WERI-Rb-1 (cell line): ENCODE results near the gene ROR2.

Source experiments
- DNase-seq: peaks from one replicate; pipeline ENCODE4 v3.0.0-alpha.2; 2020
- H3K27ac ChIP-seq: fragments of 250-450 bp; sonication (Bioruptor Pico); 2 replicates; pipeline ENCODE4 v1.5.1; 2020; ENCODE audit warnings: mild to moderate bottlenecking, moderate library complexity
- H3K27me3 ChIP-seq: fragments of 250-450 bp; sonication (Bioruptor Pico); 2 replicates; pipeline ENCODE4 v1.5.1; 2021; ENCODE audit warnings: mild to moderate bottlenecking, low read depth, moderate library complexity; ENCODE audit not compliant: insufficient read depth, severe bottlenecking
- H3K36me3 ChIP-seq: fragments of 250-450 bp; sonication (Bioruptor Pico); 2 replicates; pipeline ENCODE4 v1.5.1; 2020; ENCODE audit warnings: mild to moderate bottlenecking, moderate library complexity
- H3K4me3 ChIP-seq: 2 replicates; pipeline ENCODE4 v1.5.1; 2011; ENCODE audit warnings: low read depth, mild to moderate bottlenecking, control low read depth, low read length
- H3K9me3 ChIP-seq: fragments of 250-450 bp; sonication (Bioruptor Pico); 2 replicates; pipeline ENCODE4 v1.5.1; 2021; ENCODE audit warnings: mild to moderate bottlenecking, moderate library complexity; ENCODE audit not compliant: severe bottlenecking
- TF ChIP-seq, protein P1 (sequence below): IDR thresholded peaks from 2 replicates; pipeline ENCODE4 v1.5.1; 2011; ENCODE audit warnings: low read depth, mild to moderate bottlenecking, control low read depth, inconsistent platforms, low read length

Gene ROR2

DNA sequence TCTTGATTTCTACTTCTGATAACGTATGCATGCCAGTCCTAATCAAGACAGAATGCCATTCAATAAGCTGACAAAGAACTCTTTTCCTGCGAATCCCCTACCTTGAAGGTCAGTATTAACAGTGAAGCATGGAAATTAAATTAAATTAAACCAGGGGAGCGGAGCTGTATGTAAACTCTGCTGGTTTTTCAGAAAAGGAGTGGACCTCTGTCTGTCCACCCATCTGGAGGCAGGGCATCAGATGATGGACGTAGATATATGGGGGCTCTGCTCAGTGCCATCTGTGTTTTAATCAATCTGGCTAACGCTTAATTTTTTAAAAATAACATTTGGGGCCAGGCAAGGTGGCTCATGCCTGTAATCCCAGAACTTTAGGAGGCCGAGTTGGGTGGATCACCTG is 101.9 kb downstream of the ROR2 start:
- H3K27ac ChIP-seq, result peak overlapping the region; percentile 19; the same call in 1 of the 2 replicates
- no peak overlapping the region for H3K4me3 ChIP-seq
- no peak for DNase-seq
- no peaks in the 10 kb centered on the region for H3K9me3 ChIP-seq
- no peaks in the 10 kb centered on the region for H3K36me3 ChIP-seq
- no peaks in the 10 kb centered on the region for H3K27me3 ChIP-seq
- TF ChIP-seq, protein P1, sequence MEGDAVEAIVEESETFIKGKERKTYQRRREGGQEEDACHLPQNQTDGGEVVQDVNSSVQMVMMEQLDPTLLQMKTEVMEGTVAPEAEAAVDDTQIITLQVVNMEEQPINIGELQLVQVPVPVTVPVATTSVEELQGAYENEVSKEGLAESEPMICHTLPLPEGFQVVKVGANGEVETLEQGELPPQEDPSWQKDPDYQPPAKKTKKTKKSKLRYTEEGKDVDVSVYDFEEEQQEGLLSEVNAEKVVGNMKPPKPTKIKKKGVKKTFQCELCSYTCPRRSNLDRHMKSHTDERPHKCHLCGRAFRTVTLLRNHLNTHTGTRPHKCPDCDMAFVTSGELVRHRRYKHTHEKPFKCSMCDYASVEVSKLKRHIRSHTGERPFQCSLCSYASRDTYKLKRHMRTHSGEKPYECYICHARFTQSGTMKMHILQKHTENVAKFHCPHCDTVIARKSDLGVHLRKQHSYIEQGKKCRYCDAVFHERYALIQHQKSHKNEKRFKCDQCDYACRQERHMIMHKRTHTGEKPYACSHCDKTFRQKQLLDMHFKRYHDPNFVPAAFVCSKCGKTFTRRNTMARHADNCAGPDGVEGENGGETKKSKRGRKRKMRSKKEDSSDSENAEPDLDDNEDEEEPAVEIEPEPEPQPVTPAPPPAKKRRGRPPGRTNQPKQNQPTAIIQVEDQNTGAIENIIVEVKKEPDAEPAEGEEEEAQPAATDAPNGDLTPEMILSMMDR, result no peak

DNA sequence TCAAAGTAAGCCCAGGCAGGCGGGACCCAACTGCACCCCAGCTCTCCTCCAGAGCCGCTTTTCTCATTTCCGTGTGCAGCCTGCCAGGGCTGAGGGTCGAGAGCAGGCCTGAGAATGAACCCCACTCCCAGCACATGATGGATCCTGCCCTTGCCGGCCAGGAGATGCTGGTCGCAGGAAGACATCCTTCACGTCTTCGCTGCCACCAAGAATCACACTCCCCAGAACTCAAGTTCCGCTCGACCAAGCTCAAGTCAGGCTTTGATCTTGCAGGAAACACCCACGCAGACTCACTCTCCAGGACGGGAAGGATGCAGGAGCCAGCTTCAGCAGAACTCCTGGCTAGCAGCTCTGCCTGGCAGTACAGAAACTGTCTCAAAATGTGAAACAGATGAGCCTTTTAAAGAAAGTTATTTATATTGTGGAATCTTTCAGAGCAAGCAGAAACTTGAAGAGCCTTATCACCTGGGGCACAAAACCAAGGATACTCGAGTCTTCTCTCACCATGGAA is 102.4 kb downstream of the ROR2 start:
- Histone ChIP-seq H3K9me3 (no peaks in the 10 kb centered on the region), H3K27me3 (no peaks in the 10 kb centered on the region), H3K36me3 (no peaks in the 10 kb centered on the region), H3K27ac (peak overlapping the region; percentile 83), H3K4me3 (no peak overlapping the region)
- DNase-seq, result no peak
- TF ChIP-seq, protein P1, result no peak

DNA sequence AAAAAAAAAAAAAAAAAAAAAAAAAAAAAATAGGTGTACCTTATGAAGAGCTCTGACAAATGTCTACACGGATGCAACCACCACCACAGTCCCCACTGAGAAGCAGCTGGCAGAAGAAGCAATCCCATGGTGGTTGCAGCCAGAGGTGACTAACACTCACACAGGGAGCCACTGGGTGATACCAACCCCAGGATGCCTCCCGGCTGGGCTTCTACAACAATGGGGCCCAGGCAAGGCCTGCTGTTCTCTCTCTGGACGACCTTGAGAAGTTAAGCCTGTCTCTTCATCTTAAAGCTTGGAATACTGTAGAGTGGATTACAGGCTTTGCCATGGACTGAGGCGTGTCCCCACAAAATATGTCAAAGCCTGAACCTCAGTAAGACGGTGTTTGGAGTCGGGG is 104.1 kb downstream of the ROR2 start:
- TF ChIP-seq, protein P1, result no peak
- Histone ChIP-seq H3K27me3 (no peaks in the 10 kb centered on the region), H3K36me3 (no peaks in the 10 kb centered on the region), H3K4me3 (no peak overlapping the region), H3K9me3 (no peaks in the 10 kb centered on the region), H3K27ac (peak overlapping the region; percentile 83)
- DNase-seq, result peak; percentile 74

DNA sequence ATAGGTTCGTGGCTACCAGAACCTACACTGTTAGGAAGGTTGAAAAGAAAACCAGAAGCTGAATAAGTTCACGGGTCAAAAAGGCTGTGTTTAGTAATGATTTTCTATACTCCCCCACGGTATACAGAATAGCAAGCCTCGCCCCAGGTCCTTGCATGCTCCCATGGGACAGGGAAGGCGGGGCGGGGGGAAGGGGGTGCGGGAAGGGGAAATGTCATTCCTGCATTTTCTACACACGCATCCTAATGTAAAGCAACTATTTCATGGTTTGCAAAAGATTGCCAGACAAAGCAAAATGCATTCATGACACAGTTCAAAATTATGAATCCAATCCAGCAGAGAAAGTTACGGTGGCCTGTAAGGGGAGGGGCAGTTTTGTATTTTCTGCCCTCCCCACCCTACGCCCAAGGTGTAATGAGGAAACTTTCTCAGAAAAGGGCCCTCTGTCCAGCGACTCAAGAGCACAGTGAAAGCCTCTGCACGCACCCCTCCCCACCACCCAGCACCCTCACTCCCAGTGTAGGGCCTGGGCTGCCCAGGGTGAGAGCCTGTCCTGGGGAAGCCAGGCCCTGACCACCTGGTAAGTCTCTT is 105.2 kb downstream of the ROR2 start:
- DNase-seq, result peak; percentile 41
- no peaks in the 10 kb centered on the region for H3K36me3 ChIP-seq
- TF ChIP-seq, protein P1, result no peak
- no peaks in the 10 kb centered on the region for H3K27me3 ChIP-seq
- H3K27ac ChIP-seq, result peak overlapping the region; percentile 83
- H3K9me3 ChIP-seq, result no peaks in the 10 kb centered on the region
- no peak overlapping the region for H3K4me3 ChIP-seq

DNA sequence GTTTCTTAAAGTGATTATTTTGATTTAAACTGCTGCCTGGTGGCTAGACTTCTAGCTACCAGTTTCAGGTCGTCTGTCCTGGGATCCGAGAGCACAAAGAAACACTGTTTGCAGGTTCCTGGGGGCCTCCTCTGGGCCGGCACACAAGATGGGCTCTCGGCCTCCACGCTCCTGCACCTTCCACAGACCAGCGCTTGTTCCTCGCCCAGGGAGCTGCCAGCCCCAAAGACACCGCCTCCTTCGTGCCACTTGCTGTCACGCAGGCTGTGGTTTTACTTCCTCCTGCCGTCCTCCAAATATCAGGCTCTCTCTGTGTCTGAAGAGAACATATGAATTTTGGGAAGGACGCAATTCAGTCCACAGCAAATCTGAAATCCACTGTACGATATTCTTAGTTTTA is 105.8 kb downstream of the ROR2 start:
- TF ChIP-seq, protein P1, result no peak
- Histone ChIP-seq H3K9me3 (no peaks in the 10 kb centered on the region), H3K36me3 (no peaks in the 10 kb centered on the region), H3K27ac (peak overlapping the region; percentile 83), H3K27me3 (no peaks in the 10 kb centered on the region), H3K4me3 (no peak overlapping the region)
- no peak for DNase-seq
